DMS79 treated with DMSO at 0.1 percent for 48 hours (cell line): ENCODE data around the gene SLC23A3.

Experiments
- DNase-seq: peaks from one replicate; lab custom pipeline; 2025; lab: John Stamatoyannopoulos, UW

The SLC23A3 gene

GRCh38 chr2:219169930-219170654 is at the start of gene SLC23A3:
Gene SLC23A3, minus strand, starts transcription at chr2:219170029. Its CDS starts 45 bp downstream, at chr2:219169984.
- DNase-seq, result no peak

DNA sequence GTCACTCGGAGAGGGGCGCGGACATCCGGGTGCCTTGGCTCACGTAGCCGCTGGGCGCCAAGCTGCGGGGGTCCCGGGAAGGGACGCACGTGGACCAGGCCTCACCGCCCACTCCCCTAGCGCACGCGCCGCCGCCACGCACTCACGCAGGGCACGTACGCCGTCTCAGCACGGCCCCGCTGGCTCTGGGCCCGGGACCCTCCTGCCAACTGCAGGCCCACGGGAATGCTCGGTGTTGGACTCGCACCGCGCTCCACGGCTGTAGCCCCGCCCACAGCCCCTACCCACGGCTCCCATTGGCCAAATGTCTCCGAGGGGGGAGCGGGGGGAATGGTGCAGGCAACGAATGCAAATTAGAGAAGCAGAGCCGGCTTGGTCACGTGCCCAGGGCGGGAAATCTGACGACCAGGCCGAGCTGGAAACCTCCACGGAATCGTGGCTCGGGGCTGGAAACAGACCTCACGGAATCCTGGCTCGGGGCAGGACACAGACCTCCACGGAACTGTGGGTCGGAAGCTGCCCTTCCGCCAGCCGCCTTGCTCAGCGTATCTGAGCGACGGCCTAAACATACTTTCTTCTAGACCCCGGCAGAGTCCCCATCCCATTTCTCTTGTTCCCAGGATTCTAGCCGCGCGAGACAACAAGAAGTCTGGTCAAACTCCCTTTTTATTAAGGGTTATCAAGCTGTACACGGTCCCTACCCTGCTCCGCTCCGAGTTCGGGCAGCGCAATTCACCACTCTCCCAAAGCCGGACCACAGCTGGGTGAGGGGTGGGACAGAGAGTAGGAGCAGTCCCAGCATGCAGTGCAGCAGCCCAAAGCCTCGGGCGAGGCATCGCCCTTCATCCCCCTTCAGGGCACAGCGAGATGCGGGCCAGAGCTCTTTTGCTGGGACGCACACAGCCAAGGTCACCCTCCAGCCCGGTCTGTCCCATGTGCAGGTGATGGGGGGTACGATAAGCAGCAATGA is 49.2 kb upstream of the SLC23A3 start, which contains the start of gene ABCB6:
Gene ABCB6, minus strand, starts transcription at position 227 of the 970 bp plus-strand sequence. CDS start 285 bp downstream, outside the sequence.
- peak; percentile 83 for DNase-seq

- DNase-seq, result peak; percentile 64
Measured at GRCh38 chr2:219218217-219218731, 48.4 kb upstream of the SLC23A3 start.

DNA sequence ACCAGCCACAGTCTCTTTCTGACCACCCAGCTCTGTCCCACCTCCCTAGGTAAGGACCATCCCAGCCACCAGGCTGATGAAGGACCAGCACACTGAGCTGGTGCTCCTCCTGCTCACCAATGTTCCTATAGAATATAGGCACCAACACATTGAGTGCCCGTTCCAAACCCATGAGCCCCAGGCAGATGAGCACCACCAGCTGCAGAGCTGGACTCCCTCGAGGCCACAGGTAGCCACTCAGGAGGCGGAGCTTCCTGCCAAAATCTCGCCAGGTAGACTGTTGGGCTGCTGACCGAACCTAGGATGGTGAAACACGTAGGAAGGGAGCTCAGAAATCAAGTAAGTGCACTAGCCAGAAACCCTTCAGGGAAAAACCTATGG is 46.7 kb upstream of the SLC23A3 start:
- no peak for DNase-seq

DNA sequence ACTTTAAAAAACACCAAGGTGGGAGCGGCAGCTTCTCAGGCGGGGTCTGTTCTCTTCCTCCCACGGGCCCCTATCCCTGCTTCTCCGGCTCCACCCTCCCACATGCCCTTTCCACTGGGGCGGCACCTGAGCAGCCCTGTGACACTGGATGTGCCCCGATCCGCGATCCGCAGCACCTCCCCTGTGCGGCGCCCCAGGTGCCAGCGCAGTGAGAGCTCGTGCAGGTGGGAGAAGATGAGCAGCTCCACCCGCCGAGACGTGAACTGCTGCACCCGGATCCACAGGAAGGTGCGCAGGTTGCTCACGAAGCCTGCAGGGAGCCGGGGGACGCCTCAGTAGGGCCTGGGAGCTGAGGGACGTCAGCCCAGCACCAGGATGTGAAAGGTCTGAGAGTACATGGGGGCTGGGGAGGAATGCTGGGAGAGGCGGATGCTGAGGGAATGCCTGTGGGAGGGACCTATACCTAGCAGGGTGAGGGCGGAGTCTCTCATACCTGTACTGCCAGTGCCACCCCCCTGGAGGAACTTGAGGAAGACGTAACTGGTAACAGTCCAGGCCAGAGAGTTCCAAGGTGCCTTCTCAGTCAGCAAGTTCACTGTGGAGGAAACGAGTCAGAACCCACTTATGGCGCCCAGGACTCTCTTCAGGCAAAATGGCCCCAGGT is 46.2 kb upstream of the SLC23A3 start:
- no peak for DNase-seq

DNA sequence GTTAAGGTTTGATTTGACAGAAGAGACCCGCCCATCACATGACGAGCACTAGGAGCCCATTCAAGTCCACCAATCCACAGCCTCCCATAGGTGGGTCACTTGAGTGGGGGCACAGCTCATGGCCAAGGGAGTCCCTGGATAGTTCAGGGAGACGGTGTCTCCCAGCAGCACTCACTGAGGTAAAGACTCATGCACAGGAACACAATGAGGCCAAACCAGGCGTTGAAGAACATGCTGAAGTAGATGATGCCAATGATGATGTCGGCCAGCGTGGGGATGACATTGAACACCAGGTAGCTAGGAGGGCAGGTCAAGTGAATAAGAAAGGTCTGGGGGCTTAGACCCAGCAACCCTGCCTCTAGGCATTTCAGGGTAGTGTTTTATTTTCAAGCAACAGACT is 45.0 kb upstream of the SLC23A3 start:
- no peak for DNase-seq

- DNase-seq, result no peak
Measured at GRCh38 chr2:219214141-219214540, 44.3 kb upstream of the SLC23A3 start.

DNA sequence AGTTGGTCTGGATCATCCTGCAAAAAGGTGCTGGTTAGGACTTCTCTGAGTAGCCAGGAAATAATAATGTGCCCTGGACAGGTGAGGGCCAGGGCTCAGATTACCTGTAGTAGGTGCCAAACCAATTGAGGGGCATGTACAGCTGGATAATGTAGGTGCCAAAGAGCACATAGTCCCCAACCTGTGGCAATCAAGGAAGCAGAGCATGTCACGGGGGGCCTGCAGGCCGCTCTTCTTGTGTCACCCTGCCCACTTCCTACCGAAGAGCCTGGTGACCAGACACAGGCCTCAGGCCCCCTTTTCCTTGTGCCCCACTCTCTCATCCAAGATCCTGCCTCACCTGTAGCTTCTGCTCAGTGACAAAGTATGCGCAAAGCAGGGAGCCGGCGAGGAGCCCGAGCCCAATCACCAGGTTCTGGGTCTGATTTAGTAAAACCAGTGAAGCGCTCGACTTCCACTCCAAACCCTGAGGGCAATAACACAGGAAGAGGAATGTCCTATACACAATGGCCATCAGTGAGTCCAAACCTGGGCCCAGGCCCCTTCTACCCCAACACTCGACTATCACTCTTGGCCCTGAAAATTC is 43.8 kb upstream of the SLC23A3 start:
- DNase-seq, result no peak

DNA sequence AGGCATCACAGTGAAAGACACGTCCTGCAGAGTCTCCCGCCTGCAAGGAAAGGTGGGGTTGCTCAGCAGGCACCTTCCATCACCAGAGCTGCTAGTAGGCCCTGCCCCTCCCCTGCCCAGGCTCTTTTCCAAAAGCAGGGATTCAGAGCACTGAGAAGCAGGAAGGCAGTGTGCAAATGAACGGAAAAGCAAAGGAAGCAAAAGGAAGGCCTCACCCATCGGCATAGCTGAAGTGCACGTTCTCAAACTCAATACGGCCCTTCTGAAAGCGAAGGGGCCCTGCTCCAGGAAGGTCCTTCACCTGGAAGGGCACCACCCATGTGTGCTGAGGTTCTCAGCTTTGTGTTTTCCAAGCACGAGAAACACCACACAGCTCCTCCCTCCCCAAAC is 43.2 kb upstream of the SLC23A3 start:
- no peak for DNase-seq

GRCh38 chr2:219210886-219211362 is 41.1 kb upstream of the SLC23A3 start:
- no peak for DNase-seq

DNA sequence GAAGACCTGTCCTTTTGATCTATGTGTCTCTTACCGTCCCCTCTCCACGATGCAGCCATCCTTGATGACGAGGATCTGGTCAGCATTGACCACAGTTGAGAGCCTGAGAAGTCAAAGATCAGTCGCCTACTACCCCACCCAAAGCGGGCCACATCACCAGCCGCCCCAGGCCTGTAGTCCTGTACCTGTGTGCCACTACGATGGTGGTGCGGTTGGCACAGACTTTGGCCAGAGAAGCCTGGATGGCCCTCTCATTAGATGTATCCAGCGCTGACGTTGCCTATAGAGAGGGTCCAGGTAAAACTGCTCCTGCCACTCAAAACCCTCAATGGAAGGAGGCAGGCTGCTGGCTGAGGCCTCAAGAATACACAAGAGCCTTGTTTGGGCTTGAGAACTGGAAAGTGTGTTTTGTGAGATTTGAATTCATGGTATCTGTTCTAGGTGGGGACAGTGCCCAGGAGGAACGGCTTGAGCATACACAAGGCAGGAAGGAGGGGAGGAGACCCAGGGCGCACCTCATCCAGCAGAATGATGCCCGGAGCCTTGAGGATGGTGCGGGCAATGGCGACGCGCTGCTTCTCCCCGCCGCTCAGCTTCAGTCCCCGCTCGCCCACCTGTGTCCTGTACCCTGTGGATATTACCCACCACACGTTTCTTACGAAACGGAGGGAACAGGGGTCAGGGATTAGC is 40.5 kb upstream of the SLC23A3 start:
- no peak for DNase-seq

GRCh38 chr2:219209236-219210195 is 39.7 kb upstream of the SLC23A3 start:
- DNase-seq, result no peak

GRCh38 chr2:219207884-219208740 is 38.3 kb upstream of the SLC23A3 start:
- peak; percentile 72 for DNase-seq

- no peak for DNase-seq
Measured at GRCh38 chr2:219207134-219207883, 37.5 kb upstream of the SLC23A3 start.

DNA sequence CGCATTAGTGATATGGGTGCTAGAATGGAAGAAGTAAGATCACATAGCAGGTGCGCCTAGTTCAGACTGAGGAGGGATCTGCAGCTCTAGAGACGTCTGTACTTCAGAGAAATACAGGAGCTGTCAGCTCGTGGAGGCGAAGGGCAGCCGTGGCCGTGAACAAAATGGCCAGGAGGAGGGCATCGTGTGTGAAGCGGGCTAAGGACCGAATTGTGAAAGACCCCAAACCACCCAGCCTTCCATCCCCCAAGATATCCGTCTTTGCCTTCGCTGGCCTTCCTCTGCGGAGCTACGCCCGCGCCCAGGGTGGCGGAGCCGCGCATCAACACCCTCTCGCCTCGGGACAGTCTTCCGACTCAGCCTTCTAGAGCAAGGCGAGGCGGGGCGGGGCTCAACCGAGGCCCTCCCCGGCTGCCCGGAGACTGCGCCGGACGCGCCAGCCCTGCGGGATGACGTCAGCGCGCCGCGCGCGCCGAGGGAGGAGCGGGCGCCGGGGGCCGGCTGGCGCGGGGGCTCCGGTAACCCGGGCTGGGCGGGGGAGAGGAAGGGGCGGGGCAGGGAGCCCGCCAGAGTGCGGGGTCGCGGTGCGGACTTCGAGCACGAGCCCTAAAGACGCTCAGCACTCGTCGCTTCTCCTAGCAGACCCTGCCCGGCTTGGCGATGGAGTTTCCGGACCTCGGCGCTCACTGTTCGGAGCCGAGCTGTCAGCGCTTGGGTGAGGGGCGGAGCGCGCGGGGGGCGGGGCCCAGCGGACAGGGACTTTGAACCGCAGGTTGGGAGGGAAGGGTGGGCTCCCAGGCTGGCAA is 36.7 kb upstream of the SLC23A3 start, which contains the start of gene ZFAND2B:
Gene ZFAND2B, plus strand, starts transcription at position 455 of the 806 bp plus-strand sequence. Its CDS starts 206 bp downstream, at position 661.
- DNase-seq, result peak; percentile 87

GRCh38 chr2:219205981-219206327 is 36.1 kb upstream of the SLC23A3 start:
- DNase-seq, result no peak

DNA sequence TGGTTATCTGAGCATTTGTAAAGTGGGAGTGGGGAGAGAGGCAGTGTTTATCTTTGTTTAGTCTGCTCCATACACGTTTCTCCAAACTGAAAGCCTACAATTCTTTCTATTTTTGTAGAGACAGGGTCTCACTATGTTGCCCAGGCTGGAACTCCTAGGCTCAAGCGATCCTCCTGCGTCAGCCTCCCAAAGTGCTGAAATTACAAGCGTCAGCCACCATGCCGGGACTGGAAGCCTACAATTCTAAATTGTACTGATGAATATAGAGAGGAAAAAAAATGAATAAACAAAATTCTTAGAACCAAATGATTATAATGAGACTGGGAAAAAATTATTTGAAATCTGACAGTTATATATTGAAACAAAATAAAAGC is 35.3 kb upstream of the SLC23A3 start:
- DNase-seq, result no peak
